ENCODE measurements around the gene PCBP3.

PCBP3 gene

GRCh38 chr21:45912611-45913417 is 269.3 kb downstream of the PCBP3 start:
- Histone ChIP-seq H3K27ac (no peak overlapping the region), H3K27me3 (ENCODE audit: insufficient read depth, low read depth, severe bottlenecking) (no peaks in the 10 kb centered on the region), H3K9me3 (ENCODE audit: severe bottlenecking) (no peaks in the 10 kb centered on the region), H3K4me3 (ENCODE audit: low read depth, low read length) (no peak overlapping the region), H3K36me3 (no peaks in the 10 kb centered on the region)
- no peak for TF ChIP-seq CTCF (IDR thresholded peaks at IDR 0.05; ENCODE audit: low read depth, low read length)
- DNase-seq: no peak

- no peak overlapping the region for H3K27ac ChIP-seq
- H3K36me3 ChIP-seq: no peaks in the 10 kb centered on the region
- no peaks in the 10 kb centered on the region for H3K9me3 ChIP-seq (ENCODE audit: severe bottlenecking)
- DNase-seq: no peak
- H3K27me3 ChIP-seq (ENCODE audit: insufficient read depth, low read depth, severe bottlenecking): no peaks in the 10 kb centered on the region
- H3K4me3 ChIP-seq (ENCODE audit: low read depth, low read length): no peak overlapping the region
- TF ChIP-seq CTCF (IDR thresholded peaks at IDR 0.05; ENCODE audit: low read depth, low read length): no peak
Measured at GRCh38 chr21:45913418-45913765, 269.9 kb downstream of the PCBP3 start.

- no peaks in the 10 kb centered on the region for H3K27me3 ChIP-seq (ENCODE audit: insufficient read depth, low read depth, severe bottlenecking)
- H3K27ac ChIP-seq: no peak overlapping the region
- no peak overlapping the region for H3K4me3 ChIP-seq (ENCODE audit: low read depth, low read length)
- TF ChIP-seq CTCF (IDR thresholded peaks at IDR 0.05; ENCODE audit: low read depth, low read length): no peak
- no peaks in the 10 kb centered on the region for H3K36me3 ChIP-seq
- H3K9me3 ChIP-seq (ENCODE audit: severe bottlenecking): no peaks in the 10 kb centered on the region
- no peak for DNase-seq
Measured at GRCh38 chr21:45913886-45914285, 270.4 kb downstream of the PCBP3 start.

GRCh38 chr21:45914321-45914845 is 270.9 kb downstream of the PCBP3 start:
- DNase-seq: no peak
- TF ChIP-seq CTCF (IDR thresholded peaks at IDR 0.05; ENCODE audit: low read depth, low read length): no peak
- H3K36me3 ChIP-seq: no peaks in the 10 kb centered on the region
- H3K9me3 ChIP-seq (ENCODE audit: severe bottlenecking): no peaks in the 10 kb centered on the region
- H3K27ac ChIP-seq: no peak overlapping the region
- H3K27me3 ChIP-seq (ENCODE audit: insufficient read depth, low read depth, severe bottlenecking): no peaks in the 10 kb centered on the region
- no peak overlapping the region for H3K4me3 ChIP-seq (ENCODE audit: low read depth, low read length)

GRCh38 chr21:45916011-45916840 is 272.7 kb downstream of the PCBP3 start:
- Histone ChIP-seq H3K27ac (no peak overlapping the region), H3K4me3 (ENCODE audit: low read depth, low read length) (no peak overlapping the region), H3K27me3 (ENCODE audit: insufficient read depth, low read depth, severe bottlenecking) (no peaks in the 10 kb centered on the region), H3K36me3 (no peaks in the 10 kb centered on the region), H3K9me3 (ENCODE audit: severe bottlenecking) (no peaks in the 10 kb centered on the region)
- DNase-seq: no peak
- TF ChIP-seq CTCF (IDR thresholded peaks at IDR 0.05; ENCODE audit: low read depth, low read length): no peak

Measured in WERI-Rb-1 (cell line).